NCI-H2196 treated with DMSO at 0.1 percent for 48 hours (cell line): Measurements from ENCODE around the gene CACNA1S.

Experiments used
- DNase-seq: peaks from one replicate; lab custom pipeline; 2025; ENCODE audit not compliant: unreplicated experiment; lab: John Stamatoyannopoulos, UW

Gene CACNA1S

DNA sequence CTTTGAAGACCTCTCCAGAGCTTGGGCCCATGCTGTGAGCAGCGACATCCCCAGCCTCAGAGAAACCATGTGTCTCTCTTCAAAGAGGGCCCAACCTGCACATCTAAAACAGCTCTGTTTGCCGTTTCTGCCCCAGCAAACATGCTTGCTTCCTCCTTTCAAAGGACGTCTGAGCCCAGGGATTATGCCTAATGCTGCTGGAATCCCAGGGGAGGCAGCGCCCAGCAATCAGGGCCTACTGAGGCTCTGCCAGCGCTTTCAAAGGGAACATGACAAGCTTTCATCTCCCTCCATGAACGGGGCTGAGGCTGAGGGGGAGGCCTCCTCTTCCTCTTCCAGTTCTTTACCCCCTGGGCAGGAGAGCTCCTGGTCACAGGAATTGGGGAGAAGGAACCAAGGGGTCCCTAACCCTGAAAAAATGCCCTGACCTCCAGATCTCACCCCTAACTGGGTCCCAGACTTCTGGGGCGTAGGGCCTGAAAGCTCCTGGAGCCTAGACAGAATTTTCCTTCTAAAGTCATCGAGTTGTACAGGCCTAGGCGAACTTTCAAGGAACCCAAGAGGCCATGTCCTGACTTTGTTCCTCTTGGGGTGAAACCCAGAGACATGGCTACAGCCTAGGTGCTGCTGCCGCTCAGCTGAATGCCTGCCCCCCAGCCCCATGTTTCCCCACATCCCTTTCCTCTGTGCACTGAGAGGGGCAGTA lies 28.2 kb upstream of the CACNA1S start:
- no peak for DNase-seq

DNA sequence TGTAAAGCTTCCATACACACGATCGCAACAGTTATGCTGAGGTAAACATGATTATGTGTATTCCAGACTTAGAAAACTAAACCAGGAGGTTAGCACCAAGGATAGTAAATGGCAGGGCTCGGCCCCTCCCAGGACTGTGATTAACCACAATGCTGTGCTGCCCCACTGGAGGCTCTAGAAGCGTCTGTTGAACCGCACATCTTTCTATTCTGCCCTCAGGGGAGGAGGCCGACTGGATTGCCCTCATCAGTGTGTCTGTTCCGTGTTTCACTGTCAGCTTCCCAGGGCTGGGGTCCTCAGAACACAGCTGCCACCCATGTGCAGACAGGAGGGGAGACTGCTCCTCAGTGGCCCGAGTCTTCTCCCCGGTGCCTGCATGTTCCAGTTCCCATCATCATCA lies 27.5 kb upstream of the CACNA1S start:
- no peak for DNase-seq

DNA sequence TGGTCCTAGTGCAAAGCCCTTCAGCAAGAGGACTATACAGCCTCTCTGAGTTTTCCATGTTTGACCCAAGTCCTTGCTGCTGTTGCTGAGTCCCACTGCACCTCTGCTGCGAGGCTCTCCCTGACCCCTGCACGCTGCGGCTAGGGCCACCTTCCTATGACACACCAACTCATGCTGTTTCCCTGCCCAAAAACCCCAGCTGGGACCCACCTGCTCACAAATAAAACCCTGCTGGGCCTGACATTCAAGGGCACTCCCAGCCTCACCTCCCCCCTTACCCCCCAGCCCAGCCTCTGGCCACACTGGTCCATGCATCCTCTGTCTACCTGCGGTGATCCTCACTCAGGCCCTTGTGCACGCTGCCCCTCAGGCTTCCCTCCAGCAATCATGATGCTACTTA lies 27.1 kb upstream of the CACNA1S start:
- no peak for DNase-seq

DNA sequence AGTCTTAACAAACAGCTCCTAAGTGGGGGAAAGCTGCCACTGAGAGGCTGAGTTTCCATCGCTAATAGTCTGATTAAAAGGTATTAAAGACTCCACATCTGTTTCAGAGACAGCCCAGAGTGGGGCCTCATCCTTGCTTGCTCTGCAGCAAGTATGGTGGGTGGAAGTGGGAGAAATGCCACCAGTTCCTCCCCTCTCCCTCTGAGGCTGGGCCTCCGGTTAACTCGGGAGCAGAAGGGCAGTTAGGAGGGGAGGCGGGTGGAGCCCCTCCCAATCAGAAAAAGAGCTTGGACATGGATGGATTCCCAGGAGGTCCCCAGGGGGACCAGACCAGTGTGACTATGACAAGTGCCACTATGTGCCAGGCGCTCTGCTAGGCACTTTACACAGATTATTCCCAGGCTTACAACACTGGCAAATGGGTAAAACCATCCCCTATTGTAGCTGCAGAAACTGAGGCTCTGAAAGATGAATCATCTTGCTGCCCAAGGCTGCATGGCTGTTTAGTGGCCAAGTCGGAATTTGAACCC lies 26.1 kb upstream of the CACNA1S start:
- DNase-seq = no peak

GRCh38 chr1:201137579-201138310 lies 25.5 kb upstream of the CACNA1S start:
- no peak for DNase-seq

DNA sequence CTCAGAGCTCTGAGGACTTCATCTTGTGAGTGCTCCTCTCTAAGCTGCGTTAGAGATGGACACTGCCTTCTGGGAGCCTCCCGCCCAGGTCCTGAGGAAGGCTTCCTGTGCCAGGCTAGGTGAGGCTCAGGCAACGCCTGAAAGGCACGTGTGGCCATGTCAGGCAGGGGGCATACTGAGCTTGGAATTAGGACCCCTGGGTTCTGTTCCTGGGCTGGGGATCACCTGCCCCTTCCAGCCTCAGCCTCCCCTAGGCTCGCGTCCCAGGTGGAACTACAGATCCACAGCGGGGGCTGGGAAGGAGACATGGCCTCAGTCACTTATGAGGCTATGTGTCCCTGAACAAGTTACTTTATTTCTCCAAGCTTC lies 24.8 kb upstream of the CACNA1S start:
- DNase-seq = no peak

- DNase-seq = no peak
Measured at GRCh38 chr1:201136355-201137023, 24.3 kb upstream of the CACNA1S start.

DNA sequence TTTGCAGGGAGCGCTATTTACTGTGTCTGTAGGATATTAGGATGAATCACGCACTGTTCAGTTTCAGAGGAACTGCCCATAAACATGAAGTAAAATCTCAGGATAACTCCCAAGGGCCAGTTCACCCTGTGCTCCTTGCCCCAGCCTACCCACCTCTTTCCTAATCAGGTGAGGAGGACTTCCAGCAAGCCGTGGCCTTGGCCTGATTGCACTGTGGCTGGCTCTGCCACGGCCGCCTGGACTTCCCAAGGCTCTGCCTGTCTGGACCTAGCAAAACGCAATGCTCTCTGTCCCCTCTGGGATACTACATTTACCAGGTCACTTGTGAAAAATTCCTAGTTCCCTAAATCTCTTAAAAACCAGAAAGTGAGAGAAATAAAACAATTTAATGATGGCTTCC lies 22.2 kb upstream of the CACNA1S start:
- no peak for DNase-seq

- no peak for DNase-seq
Measured at GRCh38 chr1:201131398-201131797, 19.2 kb upstream of the CACNA1S start.

DNA sequence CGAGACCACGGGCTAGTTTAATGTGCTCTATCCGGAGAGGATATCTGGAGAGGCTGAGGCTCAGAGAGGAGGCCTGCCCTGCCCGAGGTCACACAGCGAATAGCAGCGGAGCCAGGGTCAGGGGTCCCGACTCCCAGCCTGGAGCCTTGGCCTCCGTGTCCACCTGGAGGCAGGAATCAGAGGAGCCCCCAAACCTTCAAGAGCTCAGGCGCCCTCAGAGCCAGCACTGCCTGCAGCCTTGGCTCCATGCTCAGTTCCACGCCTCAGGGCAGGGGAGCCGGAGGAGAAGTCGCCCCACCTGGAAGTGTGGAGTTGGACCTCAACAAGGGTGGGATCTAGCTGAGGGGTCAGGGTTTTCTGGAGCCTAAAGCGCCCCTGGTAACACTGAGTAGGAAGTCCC lies 16.7 kb upstream of the CACNA1S start:
- no peak for DNase-seq

DNA sequence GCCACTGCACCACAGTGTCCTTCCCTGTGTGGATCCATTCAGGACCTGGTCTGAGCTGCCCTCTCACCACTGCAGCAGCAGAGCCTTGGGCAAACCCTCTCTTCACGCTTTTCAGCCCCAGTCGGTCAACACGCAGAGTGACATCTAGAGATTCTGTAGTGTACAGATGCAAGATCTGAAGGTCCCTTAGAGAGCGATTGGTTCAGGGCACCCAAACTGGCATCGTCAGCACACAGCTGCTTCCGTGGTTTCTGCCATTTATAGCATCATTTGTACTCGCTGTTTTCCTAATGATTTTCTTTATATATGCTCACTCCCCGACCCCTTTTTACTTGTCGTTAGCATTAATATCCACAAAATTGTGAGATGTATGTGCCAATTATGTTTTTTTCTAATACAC lies 16.2 kb upstream of the CACNA1S start:
- DNase-seq = no peak

GRCh38 chr1:201127755-201128455 lies 15.7 kb upstream of the CACNA1S start:
- DNase-seq = no peak

DNA sequence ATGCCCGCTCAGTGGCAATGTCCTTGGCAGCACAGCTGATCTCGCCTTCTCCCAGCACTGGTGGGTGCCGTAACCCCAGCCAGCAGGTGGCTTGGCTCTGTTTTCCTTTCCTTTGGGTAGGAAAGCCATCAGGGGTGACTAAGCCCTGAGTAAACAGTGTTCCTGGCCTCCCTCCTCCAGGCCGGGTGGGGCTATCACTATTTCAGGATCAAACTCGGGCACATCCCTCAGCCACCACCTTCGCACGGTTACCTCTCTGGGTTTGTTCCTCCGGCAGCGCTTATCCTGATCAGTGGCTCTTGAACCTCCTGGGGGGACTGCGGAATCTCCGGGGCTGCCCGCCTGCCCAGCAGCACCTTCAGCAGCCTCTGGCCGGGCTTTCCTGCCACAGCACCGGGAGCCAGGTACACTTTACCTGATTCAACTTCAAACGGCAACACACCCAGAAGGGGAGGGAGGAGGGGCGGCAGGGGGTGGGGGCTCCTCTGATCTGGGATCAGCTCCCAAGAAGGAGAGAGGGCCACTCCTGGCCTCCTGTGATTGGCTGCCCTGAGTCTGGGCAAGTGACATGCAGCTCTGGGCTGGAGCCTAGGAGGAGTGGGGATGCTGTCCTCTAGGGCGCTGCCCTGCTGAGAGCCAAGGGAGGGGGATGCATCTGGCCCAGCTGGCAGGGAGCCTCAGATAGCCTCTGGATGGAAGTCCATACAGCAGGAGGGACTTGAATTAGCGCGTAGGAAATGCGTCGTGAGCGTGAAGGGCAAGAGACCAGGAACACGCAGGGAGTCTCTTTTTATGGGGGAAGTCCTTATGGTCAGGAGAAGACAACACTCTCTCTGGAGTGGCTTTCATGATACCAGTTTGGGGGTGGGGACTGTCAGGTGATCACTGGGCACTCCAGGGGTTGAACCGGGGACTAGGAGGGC lies 14.9 kb upstream of the CACNA1S start, which contains the start of gene ASCL5:
Gene ASCL5 (minus strand): TSS at position 353 of the 923 bp plus-strand sequence. CDS start 11,812 bp downstream, outside the sequence.
- DNase-seq = peak; percentile 47

GRCh38 chr1:201126463-201126831 lies 14.2 kb upstream of the CACNA1S start:
- no peak for DNase-seq

- DNase-seq = no peak
Measured at GRCh38 chr1:201125800-201126199, 13.6 kb upstream of the CACNA1S start.

GRCh38 chr1:201125019-201125418 lies 12.8 kb upstream of the CACNA1S start:
- no peak for DNase-seq

- no peak for DNase-seq
Measured at GRCh38 chr1:201123866-201124265, 11.6 kb upstream of the CACNA1S start.

DNA sequence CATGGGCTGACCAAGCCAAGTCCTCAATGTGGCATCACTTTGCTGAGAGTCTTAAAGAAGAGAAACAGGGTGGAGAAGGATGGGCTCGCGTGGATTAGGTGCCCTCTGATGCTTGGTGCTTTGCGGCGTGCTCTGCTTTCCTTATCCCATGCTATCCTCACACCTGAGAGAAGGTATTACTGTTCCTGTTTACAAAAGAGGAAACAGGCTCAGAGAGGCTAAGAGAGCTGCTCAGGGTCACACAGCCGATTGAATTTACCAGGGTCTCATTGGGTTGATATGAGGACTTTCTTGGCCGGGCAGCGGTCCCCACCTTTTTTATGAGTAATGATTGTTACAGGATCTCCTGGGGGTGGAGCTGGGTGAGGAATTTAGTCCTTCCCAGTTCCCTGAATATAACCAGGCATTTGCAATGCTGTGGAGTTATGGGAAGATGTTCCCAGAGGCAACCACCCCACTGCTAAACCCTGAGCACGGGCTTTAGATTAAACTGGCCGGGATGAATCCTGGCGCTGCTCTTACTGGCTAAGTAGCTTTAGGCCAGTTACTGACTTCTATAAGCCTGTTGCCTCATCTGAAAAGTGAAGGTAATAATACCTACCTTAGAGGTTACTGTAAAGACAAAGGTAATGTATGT lies 10.2 kb upstream of the CACNA1S start:
- DNase-seq = no peak
